RKO (cell line): ENCODE measurements around the gene THEMIS.
"Not testable (repeated sequence)": the region's sequence is repeated elsewhere in the genome, so short reads cannot be mapped to it uniquely, and the experiment has no call there.

Experiments used
- DNase-seq: peaks from one replicate; pipeline ENCODE4 v3.0.0-alpha.2; 2016; ENCODE audit warnings: low spot score

The THEMIS gene

DNA sequence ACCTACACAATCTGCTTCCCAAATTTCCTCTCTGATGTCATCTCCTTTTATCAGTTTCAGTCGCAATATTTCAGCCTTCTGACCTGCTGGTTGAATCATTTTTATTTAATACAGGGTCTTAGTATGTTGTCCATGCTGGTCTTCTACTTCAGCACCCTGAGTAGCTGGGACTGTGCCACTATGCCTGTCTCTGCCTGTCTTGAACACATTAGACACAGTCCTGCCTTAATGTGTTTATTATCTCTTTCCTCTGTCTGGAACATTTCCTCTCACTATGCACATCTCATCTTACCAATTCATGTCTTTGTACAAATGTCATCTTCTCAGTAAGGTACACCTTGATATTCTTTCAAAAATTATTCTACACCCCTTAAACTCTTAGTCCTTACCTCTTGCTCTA, 106.5 kb downstream of the THEMIS start:
- DNase-seq: no peak

DNA sequence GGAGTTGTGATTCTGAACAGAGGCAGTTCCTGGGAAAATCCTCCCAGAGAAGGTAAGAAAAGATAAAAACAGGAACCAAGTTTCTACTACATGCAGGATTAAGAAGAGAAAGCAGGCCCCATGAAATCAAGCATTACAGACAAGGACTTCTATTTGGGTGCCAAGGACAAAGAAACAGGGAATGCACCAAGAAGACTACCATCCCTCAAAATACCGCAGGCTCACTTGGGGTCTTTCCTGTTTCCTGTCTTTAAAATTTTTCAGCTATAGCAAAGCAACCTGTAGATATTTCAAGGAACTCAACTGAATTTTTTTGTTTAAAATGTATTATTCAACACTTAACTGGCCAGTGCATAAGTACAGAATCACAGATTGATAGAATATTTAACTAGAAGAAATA, 107.5 kb downstream of the THEMIS start:
- DNase-seq: no peak

DNA sequence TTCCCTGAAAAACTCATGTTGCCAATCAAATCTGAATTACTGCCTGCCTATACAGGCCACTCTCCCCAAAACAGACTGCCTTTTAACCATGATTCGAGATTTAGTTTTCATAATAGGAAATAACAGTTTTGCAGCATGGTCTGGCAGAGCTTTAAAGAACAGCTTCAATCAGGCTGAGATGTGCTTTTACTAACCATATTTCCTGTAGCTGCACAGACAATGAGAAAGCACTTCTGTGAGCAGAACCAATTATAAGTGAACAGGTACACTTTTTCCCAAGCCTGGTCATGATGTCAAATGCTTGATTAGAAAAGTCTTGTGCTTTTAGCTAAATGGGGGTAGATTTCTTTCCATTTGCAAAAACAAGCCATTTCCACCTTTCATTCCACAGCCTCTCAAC, 108.2 kb downstream of the THEMIS start:
- no peak for DNase-seq

DNA sequence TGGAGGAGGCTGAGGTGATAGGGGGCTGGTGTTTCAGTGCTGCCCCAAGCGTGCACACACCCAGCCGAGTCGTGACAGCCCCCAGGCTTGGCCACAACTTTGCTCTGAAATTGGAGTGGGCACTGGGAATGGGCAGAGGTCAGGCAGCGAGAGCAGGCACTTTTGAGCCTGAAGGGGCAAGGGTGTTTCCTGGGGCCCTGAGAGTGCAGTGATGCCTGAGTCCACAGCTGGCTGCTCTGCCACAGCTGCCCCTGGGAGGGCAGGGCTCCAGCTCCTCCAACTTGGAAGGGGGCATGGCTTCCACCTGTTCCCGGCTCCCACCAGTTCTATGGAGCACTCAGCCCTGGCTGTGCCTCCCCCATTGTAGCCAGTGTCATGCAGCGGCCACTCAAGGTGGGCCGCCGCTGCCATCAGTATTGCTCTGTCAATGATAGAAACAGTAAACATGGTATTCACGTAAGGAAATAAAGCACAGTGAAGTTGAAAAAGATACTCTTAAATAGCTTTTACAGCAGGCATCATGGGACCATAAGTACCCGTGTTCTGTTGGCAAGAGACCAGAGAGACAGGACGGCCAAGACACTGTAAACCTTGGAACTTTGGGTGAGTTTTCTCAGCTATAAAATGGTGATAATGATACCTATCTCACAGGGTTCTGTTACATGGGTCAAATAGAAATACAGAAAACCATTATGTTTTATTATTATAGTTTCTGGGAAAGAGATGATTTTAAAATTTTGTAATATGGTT, 108.9 kb downstream of the THEMIS start:
- no peak for DNase-seq

DNA sequence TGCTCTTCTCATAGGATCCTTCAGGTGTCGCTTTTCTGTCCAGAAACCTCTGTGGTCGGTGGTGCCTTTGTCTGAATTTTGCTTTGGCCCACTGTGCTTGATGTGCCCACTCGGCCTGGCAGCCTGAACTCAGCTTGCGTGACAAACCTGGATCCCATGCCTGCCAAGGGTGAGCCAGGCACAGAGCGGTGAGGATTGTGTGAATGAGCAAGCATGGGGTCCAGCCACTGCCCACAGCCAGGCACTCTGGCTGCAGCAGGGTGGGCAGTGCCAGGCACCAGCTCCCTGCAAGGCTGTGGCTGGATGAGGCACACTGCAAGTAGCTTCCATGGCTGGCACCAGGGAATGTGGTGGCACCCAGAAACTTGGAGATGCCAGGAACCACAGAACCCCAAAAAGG, 110.3 kb downstream of the THEMIS start:
- DNase-seq: no peak

DNA sequence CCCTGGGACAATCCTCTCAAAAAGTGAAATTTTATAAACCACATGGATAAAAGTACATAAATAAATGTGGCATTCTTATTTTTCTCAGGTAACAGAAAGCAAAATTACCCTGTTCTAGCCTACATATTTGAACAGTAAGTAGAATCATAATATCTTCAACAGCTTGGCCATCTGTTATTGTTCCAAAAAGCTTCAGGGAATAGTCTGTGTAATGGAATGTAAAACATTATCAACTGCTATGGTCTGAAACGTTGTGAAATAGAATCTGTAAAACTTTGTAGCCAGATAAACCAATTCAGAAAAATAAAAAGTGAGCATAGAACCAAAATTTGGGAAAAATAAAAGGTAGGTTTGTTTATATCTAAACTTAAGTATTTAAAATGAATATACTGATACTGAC, 114.7 kb downstream of the THEMIS start:
- DNase-seq: no peak

DNA sequence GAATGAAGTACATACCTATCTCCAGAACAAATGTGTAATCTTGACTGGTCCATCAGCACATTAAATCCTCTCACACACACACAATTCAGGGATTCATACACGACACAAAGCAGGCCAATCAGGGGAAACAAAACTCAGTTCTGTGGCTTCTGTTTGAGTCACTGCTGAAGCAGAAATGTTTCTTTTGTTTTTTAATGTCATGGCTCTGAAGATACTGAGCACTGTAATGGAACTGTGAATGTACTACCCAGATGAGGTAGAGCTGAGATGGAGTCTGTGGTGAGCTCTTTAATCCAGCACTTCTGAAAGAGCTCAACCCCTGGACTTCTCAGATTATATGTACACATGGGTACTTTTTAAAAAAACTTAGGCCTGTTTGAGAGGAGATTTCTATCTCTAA, 116.4 kb downstream of the THEMIS start:
- DNase-seq: no peak

DNA sequence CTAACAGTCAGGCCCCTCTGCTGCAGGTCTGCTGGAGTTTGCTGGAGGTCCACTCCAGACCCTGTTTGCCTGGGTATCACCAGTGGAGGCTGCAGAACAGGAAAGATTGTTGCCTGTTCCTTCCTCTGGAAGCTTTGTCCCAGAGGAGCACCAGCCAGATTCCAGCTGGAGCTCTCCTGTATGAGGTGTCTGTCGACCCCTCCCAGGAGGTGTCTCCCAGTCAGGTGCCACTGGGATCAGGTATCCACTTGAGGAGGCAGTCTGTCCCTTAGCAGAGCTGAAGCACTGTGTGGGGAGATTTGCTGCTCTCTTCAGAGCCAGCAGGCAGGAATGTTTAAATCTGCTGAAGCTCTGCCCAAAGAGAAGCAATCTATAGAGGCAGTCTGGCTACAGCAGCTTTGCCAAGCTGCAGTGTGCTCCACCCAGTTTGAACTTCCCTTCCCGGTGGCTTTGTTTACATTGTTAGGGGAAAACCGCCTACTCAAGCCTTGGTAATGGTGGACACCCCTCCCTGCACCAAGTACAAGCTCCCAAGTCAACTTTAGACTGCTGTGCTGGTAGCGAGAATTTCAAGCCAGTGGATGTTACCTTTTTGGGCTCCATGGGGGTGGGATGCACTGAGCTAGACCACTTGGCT, 119.1 kb downstream of the THEMIS start:
- DNase-seq: not testable (repeated sequence)

DNA sequence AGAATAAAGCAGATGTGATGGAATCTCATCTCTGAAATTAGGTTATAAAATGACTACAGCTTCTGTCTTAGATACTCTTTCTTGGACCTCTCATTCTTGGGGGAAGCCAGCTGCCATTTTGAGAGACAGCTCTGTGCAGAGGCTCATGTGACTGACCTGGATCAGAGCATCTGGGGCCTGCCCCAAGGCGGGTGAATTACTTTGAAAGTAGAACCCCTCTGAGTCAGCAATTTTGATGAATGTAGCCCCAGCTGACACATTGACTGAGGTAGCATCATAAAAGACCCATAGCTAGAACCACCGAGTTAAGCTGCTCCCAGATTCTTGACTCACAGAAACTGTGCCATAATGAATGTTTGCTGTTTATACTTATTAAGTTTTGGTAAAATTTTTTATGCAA, 124.5 kb downstream of the THEMIS start:
- DNase-seq: peak; percentile 13

DNA sequence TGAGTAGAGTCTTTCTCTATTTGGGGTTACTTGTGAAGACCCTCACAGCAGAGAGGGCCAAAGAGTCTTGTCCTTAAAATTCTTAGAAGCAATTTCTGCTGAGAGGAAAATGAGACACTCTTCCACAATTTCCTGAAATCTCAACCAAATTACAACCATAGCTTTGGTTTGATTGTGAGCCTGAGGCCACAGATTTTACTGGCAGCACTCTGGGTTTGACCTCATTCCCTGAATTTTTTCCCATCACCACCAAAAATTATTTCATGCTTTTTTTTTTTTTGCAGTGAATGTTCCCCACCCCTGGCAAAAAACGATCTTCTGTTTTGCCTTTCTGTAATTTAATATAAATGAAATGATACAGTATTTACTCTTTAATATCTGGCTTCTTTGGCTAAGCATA, 125.5 kb downstream of the THEMIS start:
- DNase-seq: no peak

DNA sequence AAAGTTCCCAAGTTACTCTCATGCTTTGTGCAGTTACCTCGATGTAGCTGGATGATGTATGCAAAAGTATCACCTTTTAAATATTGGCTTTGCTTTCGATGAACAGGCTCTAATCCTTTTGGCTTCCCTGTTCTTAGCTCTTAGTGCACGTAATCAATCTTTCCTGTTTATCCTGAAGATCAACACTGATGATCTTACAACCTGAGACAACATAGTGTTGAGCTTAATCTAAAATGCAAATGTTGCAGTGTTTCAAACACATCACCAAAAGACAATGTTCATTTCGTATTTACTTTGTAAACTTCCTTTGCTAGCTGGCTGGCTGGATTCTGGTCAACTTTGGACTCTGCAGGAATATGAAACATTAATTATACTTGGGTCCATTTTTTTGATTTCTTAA, 132.1 kb downstream of the THEMIS start:
- no peak for DNase-seq

DNA sequence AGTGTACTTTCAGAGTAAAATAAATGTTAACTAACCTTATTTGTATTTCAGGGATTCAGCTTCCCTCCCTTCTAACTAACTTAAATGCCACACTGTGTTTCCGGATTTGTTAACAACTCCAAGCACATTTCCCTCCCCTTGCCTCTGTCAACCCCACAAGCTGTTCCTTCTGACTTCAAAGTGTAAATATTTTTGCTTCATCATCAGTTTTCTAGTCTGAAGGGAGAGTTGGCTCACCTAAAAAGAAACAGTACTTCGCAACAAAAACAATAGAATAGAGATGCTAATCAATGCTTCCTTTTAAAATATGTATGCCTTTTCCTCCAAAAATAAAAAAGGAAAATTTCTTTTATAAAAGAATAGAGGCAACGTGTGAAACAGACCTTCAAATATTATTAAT, 132.6 kb downstream of the THEMIS start:
- DNase-seq: no peak

DNA sequence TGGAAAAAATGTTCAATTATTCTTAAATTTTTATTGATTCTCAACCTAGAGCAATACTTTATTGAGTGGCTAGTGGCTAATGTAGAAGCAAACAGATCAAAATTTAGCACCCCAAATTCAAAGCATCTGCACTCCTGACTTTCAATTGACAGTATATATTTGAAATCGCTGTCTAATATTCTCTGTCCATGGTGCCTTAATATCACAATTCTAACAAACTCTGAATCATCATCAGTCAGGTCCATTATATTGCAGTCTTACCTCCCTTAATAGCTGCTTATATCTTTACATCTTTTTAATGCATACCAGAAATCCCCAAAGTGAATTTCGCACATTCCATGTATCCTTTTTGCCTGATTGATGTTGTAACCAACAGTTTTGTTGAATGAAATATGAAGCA, 134.9 kb downstream of the THEMIS start:
- no peak for DNase-seq

DNA sequence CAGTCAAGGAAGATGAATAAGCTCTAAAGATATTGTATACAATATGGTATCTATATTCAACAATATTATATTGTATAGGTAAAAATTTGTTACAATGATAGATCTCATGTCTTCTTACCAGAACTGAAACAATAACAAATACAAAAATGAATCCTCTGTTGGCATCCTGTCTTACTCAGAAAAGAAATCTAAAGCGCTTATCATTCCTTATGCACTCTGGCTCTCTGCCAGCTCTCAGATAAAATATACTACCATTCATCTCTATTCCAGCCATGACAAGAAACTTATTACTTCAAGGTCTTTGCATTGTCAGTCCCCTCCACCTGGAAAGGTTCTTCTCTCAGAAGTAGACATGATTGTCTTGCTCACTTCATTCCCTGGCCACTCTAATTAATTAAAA, 138.6 kb downstream of the THEMIS start:
- no peak for DNase-seq

DNA sequence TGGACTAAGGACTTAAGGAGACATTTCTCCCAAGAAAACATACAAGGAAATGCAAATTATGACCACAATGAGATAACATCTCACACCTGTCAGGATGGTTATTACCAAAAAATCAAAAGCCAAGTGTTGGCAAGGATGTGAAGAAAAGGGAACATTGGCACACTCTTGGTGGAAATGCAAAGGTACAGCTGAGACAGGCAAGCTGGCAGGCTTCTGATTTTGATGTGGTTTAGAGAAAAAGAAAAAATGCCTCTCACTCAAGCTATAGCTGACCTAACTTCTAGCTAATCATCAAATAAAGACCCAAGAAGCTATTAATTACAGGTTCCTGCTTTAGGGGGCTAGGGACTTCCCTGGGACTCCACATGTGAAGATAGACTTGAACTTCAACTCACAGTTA, 139.8 kb downstream of the THEMIS start:
- no peak for DNase-seq

DNA sequence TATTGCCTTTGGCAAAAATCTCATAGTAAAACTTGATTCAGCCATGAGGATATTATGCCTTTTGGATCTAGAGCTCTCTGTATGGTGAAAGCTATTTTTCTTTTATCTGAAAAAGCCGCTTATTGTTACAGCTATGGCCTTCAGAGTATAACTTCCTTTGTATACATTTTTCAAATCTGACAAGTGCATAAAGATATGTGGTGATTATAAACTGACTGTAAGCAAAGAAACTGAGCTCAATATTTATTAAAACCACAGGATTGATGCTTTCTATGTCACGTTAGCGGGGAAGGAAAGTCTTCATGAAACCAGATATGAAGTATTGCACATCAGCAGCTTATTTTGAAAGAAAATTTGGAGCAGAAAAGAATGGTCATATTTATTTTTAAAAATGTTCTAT, 151.8 kb downstream of the THEMIS start:
- no peak for DNase-seq

DNA sequence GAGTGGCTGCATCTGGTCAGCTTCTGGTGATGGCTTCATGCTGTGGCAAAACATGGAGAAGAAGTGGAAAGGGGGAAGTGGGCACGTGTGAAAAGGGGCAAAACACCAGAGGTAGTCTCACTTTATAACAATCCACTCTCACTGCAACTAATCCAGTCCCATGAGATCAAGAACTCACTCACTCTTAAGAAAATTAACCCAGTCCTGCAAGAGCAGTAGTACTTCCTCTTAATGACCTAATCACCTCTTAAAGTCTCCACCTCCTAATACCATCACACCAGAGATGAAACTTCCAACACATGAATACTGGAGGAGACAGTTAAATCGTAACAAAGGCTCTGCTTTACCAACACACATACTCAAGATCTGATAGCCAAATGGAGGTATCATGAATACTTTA, 152.6 kb downstream of the THEMIS start:
- no peak for DNase-seq

DNA sequence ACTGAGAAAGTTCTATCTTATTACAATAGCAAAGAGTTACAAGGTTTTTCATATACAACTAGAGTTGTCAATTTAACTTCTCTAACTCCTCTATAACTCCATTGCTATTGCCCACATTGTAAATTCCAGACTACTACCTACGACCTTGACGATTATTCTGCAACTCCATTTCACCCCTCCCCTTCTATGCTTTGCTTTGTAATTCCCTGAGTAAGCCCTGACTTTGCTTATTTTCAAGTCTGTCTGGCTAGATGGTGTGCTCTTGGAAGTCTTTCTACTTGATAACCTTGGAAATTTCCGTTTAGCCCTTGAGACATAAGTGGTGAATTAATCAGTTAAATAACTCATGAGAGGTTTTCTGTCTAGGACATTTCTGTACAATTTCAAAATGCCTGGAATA, 162.4 kb downstream of the THEMIS start:
- no peak for DNase-seq

DNA sequence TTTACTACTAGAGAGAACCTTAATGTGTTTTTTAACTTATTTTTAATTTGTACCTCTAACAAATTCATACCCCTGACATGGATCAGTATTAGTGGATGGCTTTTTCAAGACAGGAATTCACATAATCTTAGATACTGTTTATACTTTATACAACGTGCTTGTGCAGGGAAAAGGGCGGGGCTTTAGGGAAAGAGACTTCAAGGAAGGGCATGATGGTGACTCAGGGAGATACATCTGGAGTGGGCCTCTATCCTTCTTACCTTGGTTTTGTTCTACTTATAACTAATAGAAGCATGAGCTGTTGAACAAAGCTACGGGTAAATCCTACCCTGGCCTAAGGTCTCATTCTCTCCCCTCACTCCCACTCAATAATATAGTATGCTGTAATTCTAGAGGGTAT, 163.1 kb downstream of the THEMIS start:
- no peak for DNase-seq

DNA sequence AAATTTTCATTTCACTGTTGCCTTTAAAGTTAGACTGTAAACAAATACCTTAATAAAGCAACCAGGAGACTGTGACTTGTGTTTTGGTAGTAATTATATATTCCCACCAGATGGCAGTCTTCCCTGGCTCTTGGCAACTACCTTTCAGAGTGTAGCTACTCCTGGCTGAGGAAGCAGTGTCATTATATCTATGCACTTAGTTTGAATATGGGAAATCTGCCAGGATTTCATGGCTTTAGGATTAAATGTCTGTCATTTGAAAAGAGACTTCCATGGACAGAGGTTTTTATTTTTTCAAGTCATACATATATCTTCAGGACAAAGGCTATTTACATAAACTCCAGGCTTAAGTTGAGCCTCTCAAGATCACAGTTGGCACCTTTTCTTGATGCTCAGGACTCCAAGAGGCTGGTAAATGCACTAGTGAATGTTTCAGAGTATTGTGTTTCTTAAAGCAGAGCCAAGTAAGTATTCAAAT, 163.8 kb downstream of the THEMIS start:
- DNase-seq: peak; percentile 78

DNA sequence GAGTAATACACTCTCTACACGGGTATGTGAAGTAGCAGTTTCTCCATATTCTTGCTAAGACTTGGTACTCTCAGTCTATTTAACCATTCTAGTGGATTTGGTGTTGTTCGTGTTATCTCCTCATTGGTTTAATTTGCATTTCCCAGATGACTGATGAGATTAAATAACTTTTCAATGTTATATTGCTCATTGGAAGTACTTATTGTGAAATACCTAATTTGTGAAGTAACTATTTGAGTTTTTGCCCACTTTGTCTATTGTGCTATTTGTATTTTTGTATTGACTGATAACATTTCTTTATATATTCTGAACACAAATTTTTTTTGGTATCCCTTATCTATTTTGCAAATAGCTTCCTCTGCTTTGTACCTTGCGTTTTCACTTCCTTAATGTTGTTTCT, 167.9 kb downstream of the THEMIS start:
- no peak for DNase-seq

DNA sequence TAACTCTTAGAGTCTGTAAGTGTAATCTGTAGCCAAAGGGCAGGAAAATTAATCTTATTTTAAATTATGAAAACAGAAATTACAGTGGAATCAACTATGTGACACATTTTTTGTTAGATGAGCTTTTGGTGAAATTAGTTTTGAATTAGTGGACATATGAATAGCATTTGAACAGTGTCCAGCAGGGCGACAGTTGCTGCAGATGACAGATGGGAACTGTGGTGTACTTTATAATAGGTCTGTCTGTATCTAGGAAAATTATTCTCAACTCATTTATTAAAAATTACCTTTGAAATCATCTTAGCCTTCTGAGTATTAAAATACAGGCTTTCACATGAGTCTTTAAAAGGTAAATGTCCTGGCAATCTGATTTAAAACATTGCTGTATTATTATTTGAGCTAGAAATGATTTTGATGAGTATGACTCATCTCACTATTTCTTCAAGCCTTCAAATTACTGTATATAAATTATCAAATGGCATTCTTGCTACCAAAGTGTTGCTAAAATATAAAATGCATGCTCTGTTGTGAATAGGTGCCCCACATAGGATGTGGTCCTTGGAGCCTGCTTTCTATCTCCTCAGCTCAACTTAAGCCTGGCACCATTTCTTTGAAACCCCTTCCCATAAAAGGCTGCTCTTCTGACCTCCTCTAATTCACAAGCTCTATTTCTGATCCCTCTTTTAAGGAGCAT, 173.5 kb downstream of the THEMIS start:
- DNase-seq: no peak

DNA sequence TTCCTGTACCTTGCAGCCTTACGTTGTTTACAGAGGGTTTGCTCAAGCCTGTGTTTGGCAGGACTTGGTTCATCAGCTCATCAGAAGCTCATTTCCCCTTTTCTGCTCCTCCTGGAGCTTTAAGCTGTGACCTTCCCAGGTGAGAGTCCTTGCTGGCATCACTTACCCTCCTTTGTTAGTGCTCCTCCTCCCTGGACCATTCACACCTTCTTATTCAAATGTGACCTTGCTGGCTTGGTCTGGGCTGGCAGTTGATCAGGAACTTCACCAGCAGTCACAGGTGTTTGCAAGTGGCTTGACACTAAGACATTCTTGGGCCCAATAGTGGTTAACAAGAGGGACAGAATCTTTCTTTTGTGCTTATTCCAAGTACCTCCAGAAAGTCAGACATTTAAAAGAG, 175.0 kb downstream of the THEMIS start:
- DNase-seq: no peak
